K562 (cell line): Measurements from ENCODE around the gene BATF. TPM values are rescaled to one million over a fixed set of nuclear protein-coding genes. Genes with fewer than 3 reads are reported as not detected.

Experiments
- ATF1 ChIP-seq, 2 experiments: fragments of 450-650 bp in 1 of 2; IDR thresholded peaks; 2 replicates each; pipeline ENCODE4 v1.6.1; 2016; ENCODE audit warnings: missing compliant biosample characterization in 1 of 2, missing genetic modification characterization in 1 of 2
- CC2D1A ChIP-seq: fragments of 450-650 bp; IDR thresholded peaks from 2 replicates; pipeline ENCODE4 v1.6.1; 2017; ENCODE audit warnings: mild to moderate bottlenecking
- ETV6 ChIP-seq, 3 experiments: fragments of 150-350 bp in 1 of 3; sonication (generic) in 1 of 3; formaldehyde crosslinking in 1 of 3; IDR thresholded peaks; 2 replicates each; pipeline versions ENCODE4 v1.6.1 to v1.8.0; 2014 to 2022; ENCODE audit warnings: borderline replicate concordance in 2 of 3, low read depth in 2 of 3, antibody characterized with exemption in 1 of 3, low read length in 1 of 3, mild to moderate bottlenecking in 1 of 3, missing genetic modification reagents in 1 of 3
- HEY1 ChIP-seq: fragments of 250-450 bp; sonication (Bioruptor Pico); IDR thresholded peaks from 2 replicates; pipeline ENCODE4 v1.5.0; 2020; ENCODE audit warnings: mild to moderate bottlenecking, moderate library complexity, borderline replicate concordance
- HNRNPH1 ChIP-seq: fragments of 200-400 bp; formaldehyde crosslinking; optimal IDR thresholded peaks from 2 replicates; pipeline ENCODE3; 2017; ENCODE audit warnings: low read depth, mild to moderate bottlenecking, low read length, moderate library complexity
- RBM14 ChIP-seq: fragments of 200-400 bp; formaldehyde crosslinking; IDR thresholded peaks from 2 replicates; pipeline ENCODE4 v1.6.1; 2018; ENCODE audit warnings: low read depth, mild to moderate bottlenecking, low read length, moderate library complexity, borderline replicate concordance; ENCODE audit not compliant: insufficient read depth
- RFX7 ChIP-seq: fragments of 250-450 bp; sonication (Bioruptor Pico); IDR thresholded peaks from 2 replicates; pipeline ENCODE4 v1.5.1; 2021; ENCODE audit warnings: mild to moderate bottlenecking
- SREBF2 ChIP-seq: sonication (generic); formaldehyde crosslinking; IDR thresholded peaks from 2 replicates; pipeline ENCODE4 v1.4.0; 2020; ENCODE audit warnings: mild to moderate bottlenecking, missing genetic modification reagents
- STAG1 ChIP-seq: sonication (generic); formaldehyde crosslinking; IDR thresholded peaks from 2 replicates; pipeline ENCODE4 v1.5.0; 2020; ENCODE audit warnings: missing genetic modification reagents, borderline replicate concordance
- ZEB2 ChIP-seq: fragments of 450-650 bp; IDR thresholded peaks from 2 replicates; pipeline ENCODE4 v1.6.1; 2016
- ZKSCAN3 ChIP-seq: fragments of 250-450 bp; sonication (Bioruptor Pico); IDR thresholded peaks from 2 replicates; pipeline ENCODE4 v1.4.0; 2020
- ZNF143 ChIP-seq: sonication (generic); formaldehyde crosslinking; IDR thresholded peaks from 2 replicates; pipeline ENCODE4 v1.9.0; 2022; ENCODE audit warnings: mild to moderate bottlenecking, missing genetic modification reagents
- ZNF174 ChIP-seq: fragments of 250-450 bp; sonication (Bioruptor Pico); IDR thresholded peaks from 2 replicates; pipeline ENCODE4 v1.4.0; 2020; ENCODE audit warnings: mild to moderate bottlenecking
- polyA plus RNA-seq, 8 experiments: library from polyadenylated mRNA; depleted of rRNA in 4 of 8; stranded (reverse) in 5 of 8; unstranded in 3 of 8; fragments of >200 nt; fragmentation: Nextera tagmentation in 2 of 8; fragmentation: Illumina TruSeq in 1 of 8; extraction: Ambion mirVana in 2 of 8; extraction: Trizol in 1 of 8; gene quantifications; 2 replicates each; pipeline versions ENCODE4 v1.2.1 to v1.2.3, GENCODE V29; 2011 to 2014; ENCODE audit warnings: inconsistent platforms in 1 of 8, missing spikeins in 1 of 8
- total RNA-seq, 7 experiments: library from RNA; depleted of rRNA in 6 of 7; stranded (reverse); fragments of >200 nt in 6 of 7; fragmentation: Illumina TruSeq in 2 of 7; extraction: Trizol in 2 of 7; gene quantifications; 2 replicates each; pipeline versions ENCODE4 v1.2.1 to v1.2.3, GENCODE V29; 2011 to 2021; ENCODE audit warnings: low replicate concordance in 1 of 7
- TF ChIP-seq, protein P1 (sequence below), 2 experiments: fragments of 250-450 bp in 1 of 2; fragments of 450-650 bp in 1 of 2; sonication (Bioruptor Pico) in 1 of 2; IDR thresholded peaks; 2 replicates each; pipeline versions ENCODE4 v1.6.1 to v1.8.0; 2016 to 2021; ENCODE audit warnings: mild to moderate bottlenecking in 2 of 2, moderate library complexity in 2 of 2, missing compliant biosample characterization in 1 of 2, missing genetic modification characterization in 1 of 2
- TF ChIP-seq, protein P2 (sequence below): IDR thresholded peaks from 2 replicates; pipeline ENCODE4 v1.6.1; 2011; ENCODE audit warnings: borderline replicate concordance, low read depth, mild to moderate bottlenecking, moderate library complexity, low read length; ENCODE audit not compliant: insufficient read depth, poor library complexity, severe bottlenecking
- TF ChIP-seq, protein P3 (sequence below), 2 experiments: fragments of 450-650 bp; formaldehyde crosslinking in 1 of 2; IDR thresholded peaks; 2 replicates each; pipeline versions ENCODE4 v1.4.0 to v1.6.1; 2014 to 2020; ENCODE audit warnings: mild to moderate bottlenecking in 2 of 2, borderline replicate concordance in 1 of 2, low read depth in 1 of 2

The BATF gene
- total and polyA plus RNA-seq, 9 of the 15 experiments (the other 6 are each of a cell fraction or from before 2014, with no cell fraction given), result 0.13 to 2.1 (median 0.55) TPM; not detected in 2

DNA sequence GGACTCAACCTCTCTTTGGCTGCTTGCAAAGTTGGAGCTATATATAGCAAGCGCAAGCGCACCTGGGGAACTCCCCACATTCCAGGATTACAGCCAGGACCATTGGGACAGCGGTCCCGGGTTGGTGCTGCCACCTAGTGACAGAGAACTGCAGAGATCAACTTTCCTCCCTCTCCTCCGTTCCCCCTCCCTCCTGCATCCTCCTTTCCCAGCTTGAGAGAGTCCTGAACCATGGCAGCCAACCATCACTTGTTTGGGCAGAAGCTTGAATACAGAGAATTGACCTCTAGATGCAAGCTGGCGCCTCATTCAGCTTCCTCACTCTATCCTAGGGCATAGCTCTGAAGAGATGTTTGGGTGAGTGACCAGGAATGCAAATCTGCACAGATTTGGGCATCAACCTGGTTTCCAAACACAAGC is 38.8 kb downstream of the BATF start (continued):
- TF ChIP-seq HNRNPH1, result no peak
- TF ChIP-seq, protein P1, sequence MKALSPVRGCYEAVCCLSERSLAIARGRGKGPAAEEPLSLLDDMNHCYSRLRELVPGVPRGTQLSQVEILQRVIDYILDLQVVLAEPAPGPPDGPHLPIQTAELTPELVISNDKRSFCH (CRISPR knock-in tag; IDR thresholded peaks at IDR 0.05), result no peak
- TF ChIP-seq, protein P1 (tag; IDR thresholded peaks at IDR 0.05), result no peak
- TF ChIP-seq ZKSCAN3, result no peak
- no peak for TF ChIP-seq HEY1
- TF ChIP-seq ZNF174, result no peak
- TF ChIP-seq STAG1 (CRISPR knock-in tag), result peak; percentile 38; the same call in 1 of the 2 replicates
- TF ChIP-seq, protein P2, sequence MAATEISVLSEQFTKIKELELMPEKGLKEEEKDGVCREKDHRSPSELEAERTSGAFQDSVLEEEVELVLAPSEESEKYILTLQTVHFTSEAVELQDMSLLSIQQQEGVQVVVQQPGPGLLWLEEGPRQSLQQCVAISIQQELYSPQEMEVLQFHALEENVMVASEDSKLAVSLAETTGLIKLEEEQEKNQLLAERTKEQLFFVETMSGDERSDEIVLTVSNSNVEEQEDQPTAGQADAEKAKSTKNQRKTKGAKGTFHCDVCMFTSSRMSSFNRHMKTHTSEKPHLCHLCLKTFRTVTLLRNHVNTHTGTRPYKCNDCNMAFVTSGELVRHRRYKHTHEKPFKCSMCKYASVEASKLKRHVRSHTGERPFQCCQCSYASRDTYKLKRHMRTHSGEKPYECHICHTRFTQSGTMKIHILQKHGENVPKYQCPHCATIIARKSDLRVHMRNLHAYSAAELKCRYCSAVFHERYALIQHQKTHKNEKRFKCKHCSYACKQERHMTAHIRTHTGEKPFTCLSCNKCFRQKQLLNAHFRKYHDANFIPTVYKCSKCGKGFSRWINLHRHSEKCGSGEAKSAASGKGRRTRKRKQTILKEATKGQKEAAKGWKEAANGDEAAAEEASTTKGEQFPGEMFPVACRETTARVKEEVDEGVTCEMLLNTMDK, result no peak
- no peak for TF ChIP-seq ZNF143
- TF ChIP-seq CC2D1A, result no peak
- no peak for TF ChIP-seq RBM14
- no peak for TF ChIP-seq ATF1 (CRISPR knock-in tag; IDR thresholded peaks at IDR 0.05)
- TF ChIP-seq ATF1 (tag; IDR thresholded peaks at IDR 0.05), result no peak
- no peak for TF ChIP-seq RFX7 (CRISPR knock-in tag)
- TF ChIP-seq SREBF2, result no peak
- TF ChIP-seq ETV6 (IDR thresholded peaks at IDR 0.05; ENCODE audit: borderline replicate concordance in 1 of 2, low read depth in 2 of 2, low read length in 1 of 2), result no peak
- TF ChIP-seq ETV6 (CRISPR knock-in tag; IDR thresholded peaks at IDR 0.05; ENCODE audit: borderline replicate concordance), result no peak
- TF ChIP-seq ZEB2, result peak; percentile 36; the same call in 1 of the 2 replicates
- TF ChIP-seq, protein P3, sequence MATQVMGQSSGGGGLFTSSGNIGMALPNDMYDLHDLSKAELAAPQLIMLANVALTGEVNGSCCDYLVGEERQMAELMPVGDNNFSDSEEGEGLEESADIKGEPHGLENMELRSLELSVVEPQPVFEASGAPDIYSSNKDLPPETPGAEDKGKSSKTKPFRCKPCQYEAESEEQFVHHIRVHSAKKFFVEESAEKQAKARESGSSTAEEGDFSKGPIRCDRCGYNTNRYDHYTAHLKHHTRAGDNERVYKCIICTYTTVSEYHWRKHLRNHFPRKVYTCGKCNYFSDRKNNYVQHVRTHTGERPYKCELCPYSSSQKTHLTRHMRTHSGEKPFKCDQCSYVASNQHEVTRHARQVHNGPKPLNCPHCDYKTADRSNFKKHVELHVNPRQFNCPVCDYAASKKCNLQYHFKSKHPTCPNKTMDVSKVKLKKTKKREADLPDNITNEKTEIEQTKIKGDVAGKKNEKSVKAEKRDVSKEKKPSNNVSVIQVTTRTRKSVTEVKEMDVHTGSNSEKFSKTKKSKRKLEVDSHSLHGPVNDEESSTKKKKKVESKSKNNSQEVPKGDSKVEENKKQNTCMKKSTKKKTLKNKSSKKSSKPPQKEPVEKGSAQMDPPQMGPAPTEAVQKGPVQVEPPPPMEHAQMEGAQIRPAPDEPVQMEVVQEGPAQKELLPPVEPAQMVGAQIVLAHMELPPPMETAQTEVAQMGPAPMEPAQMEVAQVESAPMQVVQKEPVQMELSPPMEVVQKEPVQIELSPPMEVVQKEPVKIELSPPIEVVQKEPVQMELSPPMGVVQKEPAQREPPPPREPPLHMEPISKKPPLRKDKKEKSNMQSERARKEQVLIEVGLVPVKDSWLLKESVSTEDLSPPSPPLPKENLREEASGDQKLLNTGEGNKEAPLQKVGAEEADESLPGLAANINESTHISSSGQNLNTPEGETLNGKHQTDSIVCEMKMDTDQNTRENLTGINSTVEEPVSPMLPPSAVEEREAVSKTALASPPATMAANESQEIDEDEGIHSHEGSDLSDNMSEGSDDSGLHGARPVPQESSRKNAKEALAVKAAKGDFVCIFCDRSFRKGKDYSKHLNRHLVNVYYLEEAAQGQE (IDR thresholded peaks at IDR 0.05; ENCODE audit: borderline replicate concordance), result peak; percentile 74; the same call in 1 of the 2 replicates
- TF ChIP-seq, protein P3 (CRISPR knock-in tag; IDR thresholded peaks at IDR 0.05; ENCODE audit: low read depth), result no peak
